ENCODE measurements around the gene OSGEPL1. TPM values are rescaled to one million over a fixed set of nuclear protein-coding genes. Genes with fewer than 3 reads are reported as not detected.

Gene OSGEPL1
- total RNA-seq (2022; extraction: Qiagen RNA extraction), result 3.8 to 4.7 TPM (median 4.3 TPM) in 5 replicates

DNA sequence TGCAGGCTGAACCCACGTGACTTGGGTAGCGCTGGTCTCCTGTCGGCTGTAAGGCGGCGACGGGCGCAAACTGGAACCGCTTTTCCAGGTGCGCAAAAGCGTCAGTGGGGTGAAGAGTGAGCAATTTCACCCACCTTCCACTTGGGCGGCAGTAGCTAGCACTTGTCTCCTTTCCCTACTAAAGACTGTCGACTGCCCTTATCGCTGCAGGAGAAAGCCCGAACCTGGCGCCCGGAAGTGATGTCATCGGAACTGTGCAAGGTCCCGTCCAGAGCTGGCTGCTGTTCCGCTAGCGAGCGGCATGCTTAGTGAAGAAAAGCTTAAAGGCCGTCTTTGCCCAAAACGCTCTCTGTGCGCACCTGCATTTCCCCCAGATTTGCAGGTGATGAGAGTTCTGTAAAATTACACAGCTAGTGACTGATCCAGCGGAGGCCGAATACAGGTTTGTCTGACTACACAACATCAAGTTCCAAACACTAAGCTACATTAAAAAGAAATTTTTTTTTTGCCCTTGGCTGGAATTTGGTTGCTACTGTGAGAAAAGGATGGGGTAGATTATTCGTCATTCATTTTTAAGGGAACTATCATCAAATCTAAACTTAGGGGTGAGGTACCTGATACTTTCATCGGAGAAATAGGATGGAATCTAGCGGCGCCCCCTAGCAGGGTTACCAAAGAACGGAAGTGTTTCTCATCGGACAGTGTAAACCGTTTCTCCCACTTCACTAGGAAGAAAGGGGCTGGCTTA lies at the start of gene OSGEPL1:
OSGEPL1 (minus strand) TSS at position 242 of the 748 bp plus-strand sequence. CDS start 1,152 bp downstream, outside the sequence.

GRCh38 chr2:189783927-189784867 lies 21.6 kb upstream of the OSGEPL1 start, which contains the start of the genes ORMDL1 and PMS1:
Gene ORMDL1, minus strand, starts transcription at chr2:189784339. Its CDS starts 1,744 bp downstream, at chr2:189782595.
Gene PMS1, plus strand, starts transcription at chr2:189784450. Its CDS starts 7,360 bp downstream, at chr2:189791810.

Other genes with a start within 250 kb of the OSGEPL1 start
- gene SLC40A1, start 182.0 kb downstream of the OSGEPL1 start, total RNA-seq (2022; extraction: Qiagen RNA extraction), result 1.4 to 2.0 TPM (median 1.7 TPM) in 5 replicates
- 33.8 to 39.9 TPM (median 35.4 TPM) in 5 replicates for gene ASNSD1, start 101.3 kb downstream of the OSGEPL1 start, total RNA-seq (2022; extraction: Qiagen RNA extraction)
- 1.2 to 1.8 TPM (median 1.3 TPM) in 5 replicates for gene ANKAR, start 88.1 kb downstream of the OSGEPL1 start, total RNA-seq (2022; extraction: Qiagen RNA extraction)
- gene ORMDL1, start 21.5 kb upstream of the OSGEPL1 start, total RNA-seq (2022; extraction: Qiagen RNA extraction), result 38.3 to 49.7 TPM (median 43.6 TPM) in 5 replicates
- 5.5 to 9.0 TPM (median 7.7 TPM) in 5 replicates for gene PMS1, start 21.7 kb upstream of the OSGEPL1 start, total RNA-seq (2022; extraction: Qiagen RNA extraction)